ENCODE measurements around the gene C3orf80. TPM values are rescaled to one million over a fixed set of nuclear protein-coding genes. Genes with fewer than 3 reads are reported as not detected.
"Not testable (repeated sequence)": the region's sequence is repeated elsewhere in the genome, so short reads cannot be mapped to it uniquely, and the experiment has no call there.

C3orf80 gene
- total and polyA plus RNA-seq, 2 donors: 0.05 to 0.21 TPM

GRCh38 chr3:160204396-160205011 is 20.7 kb upstream of the C3orf80 start:
- not testable (repeated sequence) for H3K4me3 ChIP-seq (ENCODE audit: low read length in 2 of 2); H3K36me3 ChIP-seq (ENCODE audit: control insufficient read depth in 2 of 2, insufficient read depth in 2 of 2, low read length in 1 of 2); DNase-seq (ENCODE audit: low read depth in 6 of 9, low spot score in 9 of 9); H3K9me3 ChIP-seq (ENCODE audit: control insufficient read depth in 2 of 2, insufficient read depth in 1 of 2, low read length in 1 of 2); H3K27me3 ChIP-seq (ENCODE audit: control insufficient read depth in 2 of 2, insufficient read depth in 1 of 2, low read length in 1 of 2); H3K27ac ChIP-seq (ENCODE audit: low read depth in 1 of 2, low read length in 1 of 2); H3K4me1 ChIP-seq (ENCODE audit: control insufficient read depth in 2 of 2, insufficient read depth in 2 of 2, low read length in 2 of 2)
- WGBS: 95% methylated on average over 5 of the region's 5 CpGs

DNA sequence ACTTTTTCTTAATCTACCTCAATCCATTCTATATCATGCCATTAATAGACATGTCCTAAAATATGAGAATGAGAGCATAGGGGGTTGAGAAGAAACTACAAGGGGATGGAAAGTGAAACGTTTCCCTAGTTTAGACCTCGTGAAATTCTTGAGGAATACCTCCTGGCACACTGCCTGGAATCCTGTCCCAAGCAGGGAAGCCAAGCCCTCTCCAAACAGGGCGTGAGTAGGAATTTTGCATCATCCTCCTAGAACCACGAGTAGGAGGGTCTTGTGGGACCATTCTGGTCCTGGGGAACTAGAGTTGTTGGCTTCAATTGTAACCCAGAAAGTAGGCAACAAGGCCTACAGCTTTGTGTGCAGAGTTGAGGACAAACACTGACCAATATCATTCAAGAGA is 19.6 kb upstream of the C3orf80 start:
- Histone ChIP-seq H3K4me3 (ENCODE audit: low read length in 2 of 2) (no peak overlapping the region), H3K9me3 (ENCODE audit: control insufficient read depth in 2 of 2, insufficient read depth in 1 of 2, low read length in 1 of 2) (no peaks in the 10 kb centered on the region), H3K27ac (ENCODE audit: low read depth in 1 of 2, low read length in 1 of 2) (no peak overlapping the region), H3K36me3 (ENCODE audit: control insufficient read depth in 2 of 2, insufficient read depth in 2 of 2, low read length in 1 of 2) (no peaks in the 10 kb centered on the region), H3K4me1 (ENCODE audit: control insufficient read depth in 2 of 2, insufficient read depth in 2 of 2, low read length in 2 of 2) (no peaks in the 10 kb centered on the region), H3K27me3 (ENCODE audit: control insufficient read depth in 2 of 2, insufficient read depth in 1 of 2, low read length in 1 of 2) (no peaks in the 10 kb centered on the region)
- WGBS: 79% methylated on average over 4 of the region's 4 CpGs
- DNase-seq (ENCODE audit: low read depth in 6 of 9, low spot score in 9 of 9): no peak

DNA sequence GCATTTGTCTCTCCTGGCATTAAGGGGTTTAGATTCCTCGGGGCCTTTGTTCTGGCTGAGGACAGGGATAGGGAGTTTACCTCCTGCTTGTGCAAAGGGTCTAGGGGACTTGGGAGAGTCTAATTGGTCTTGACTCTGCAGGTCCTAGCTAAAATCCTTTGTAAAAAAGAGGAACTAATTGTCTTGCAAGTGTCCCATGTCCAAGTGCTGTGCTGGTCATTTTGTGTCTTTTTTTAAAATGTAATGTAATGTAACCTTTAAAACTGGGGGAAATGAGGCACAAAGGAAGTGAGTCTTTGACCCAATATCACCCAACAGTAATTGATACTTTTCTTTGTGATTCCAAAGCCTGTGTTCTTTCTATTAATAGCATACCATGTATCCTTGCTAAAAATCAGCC is 14.9 kb upstream of the C3orf80 start:
- Histone ChIP-seq H3K27ac (ENCODE audit: low read depth in 1 of 2, low read length in 1 of 2) (no peak overlapping the region), H3K4me3 (ENCODE audit: low read length in 2 of 2) (no peak overlapping the region), H3K36me3 (ENCODE audit: control insufficient read depth in 2 of 2, insufficient read depth in 2 of 2, low read length in 1 of 2) (no peaks in the 10 kb centered on the region), H3K4me1 (ENCODE audit: control insufficient read depth in 2 of 2, insufficient read depth in 2 of 2, low read length in 2 of 2) (no peaks in the 10 kb centered on the region), H3K9me3 (ENCODE audit: control insufficient read depth in 2 of 2, insufficient read depth in 1 of 2, low read length in 1 of 2) (no peaks in the 10 kb centered on the region), H3K27me3 (ENCODE audit: control insufficient read depth in 2 of 2, insufficient read depth in 1 of 2, low read length in 1 of 2) (no peaks in the 10 kb centered on the region)
- no peak for DNase-seq (ENCODE audit: low read depth in 6 of 9, low spot score in 9 of 9)
- WGBS: 98% methylated on average over 1 of the region's 1 CpG

DNA sequence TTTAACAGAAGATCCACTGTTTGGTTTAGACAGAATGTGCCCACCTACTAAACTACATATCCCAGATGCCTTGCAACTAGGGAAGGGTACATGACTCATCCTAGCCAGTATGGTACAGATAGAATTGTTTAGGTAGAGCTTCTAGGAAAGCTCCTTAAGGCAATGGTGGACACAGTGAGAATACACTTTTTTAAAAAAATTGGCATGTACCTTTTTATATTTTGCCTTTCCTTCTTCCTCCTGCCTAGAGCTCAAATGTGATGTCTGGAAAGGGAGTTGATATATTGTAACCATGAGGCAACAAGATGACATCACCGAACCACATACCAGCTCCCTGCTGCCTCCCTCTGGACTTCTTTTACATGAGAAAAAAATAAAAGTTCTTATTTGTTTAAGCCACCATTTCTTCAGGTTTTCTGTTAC is 14.4 kb upstream of the C3orf80 start:
- 92% methylated on average over 1 of the region's 1 CpG for WGBS
- H3K27ac ChIP-seq (ENCODE audit: low read depth in 1 of 2, low read length in 1 of 2): no peak overlapping the region
- no peaks in the 10 kb centered on the region for H3K36me3 ChIP-seq (ENCODE audit: control insufficient read depth in 2 of 2, insufficient read depth in 2 of 2, low read length in 1 of 2)
- no peaks in the 10 kb centered on the region for H3K9me3 ChIP-seq (ENCODE audit: control insufficient read depth in 2 of 2, insufficient read depth in 1 of 2, low read length in 1 of 2)
- no peak overlapping the region for H3K4me3 ChIP-seq (ENCODE audit: low read length in 2 of 2)
- peak in 1 of 9 donors; percentile 34 for DNase-seq (ENCODE audit: low read depth in 6 of 9, low spot score in 9 of 9)
- no peaks in the 10 kb centered on the region for H3K4me1 ChIP-seq (ENCODE audit: control insufficient read depth in 2 of 2, insufficient read depth in 2 of 2, low read length in 2 of 2)
- no peaks in the 10 kb centered on the region for H3K27me3 ChIP-seq (ENCODE audit: control insufficient read depth in 2 of 2, insufficient read depth in 1 of 2, low read length in 1 of 2)

DNA sequence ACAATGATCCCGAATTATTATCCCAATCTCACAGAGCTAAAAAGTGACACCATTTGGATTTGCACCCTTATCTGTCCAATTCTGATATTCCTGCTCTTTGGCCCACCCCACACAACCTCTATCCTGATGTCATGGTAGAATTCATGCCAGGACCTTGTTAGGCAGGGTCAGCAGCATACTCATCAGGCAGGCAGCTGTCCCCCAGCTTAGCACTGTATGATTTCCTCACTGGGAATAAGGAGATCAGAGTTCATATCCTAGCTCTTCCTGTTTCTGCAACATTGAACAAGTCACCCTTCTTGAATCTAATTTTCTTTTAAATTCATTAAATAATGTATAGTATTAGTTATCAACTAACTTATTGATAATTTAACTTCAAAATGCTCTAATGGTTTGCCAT is 12.0 kb upstream of the C3orf80 start:
- H3K27me3 ChIP-seq (ENCODE audit: control insufficient read depth in 2 of 2, insufficient read depth in 1 of 2, low read length in 1 of 2): peaks cover 0 to 6% of the 10 kb centered on the region in 2 donors
- no peaks in the 10 kb centered on the region for H3K9me3 ChIP-seq (ENCODE audit: control insufficient read depth in 2 of 2, insufficient read depth in 1 of 2, low read length in 1 of 2)
- no peaks in the 10 kb centered on the region for H3K36me3 ChIP-seq (ENCODE audit: control insufficient read depth in 2 of 2, insufficient read depth in 2 of 2, low read length in 1 of 2)
- H3K4me3 ChIP-seq (ENCODE audit: low read length in 2 of 2): no peak overlapping the region
- WGBS: 98% methylated on average over 1 of the region's 1 CpG
- H3K27ac ChIP-seq (ENCODE audit: low read depth in 1 of 2, low read length in 1 of 2): no peak overlapping the region
- no peak for DNase-seq (ENCODE audit: low read depth in 6 of 9, low spot score in 9 of 9)
- no peaks in the 10 kb centered on the region for H3K4me1 ChIP-seq (ENCODE audit: control insufficient read depth in 2 of 2, insufficient read depth in 2 of 2, low read length in 2 of 2)

- Histone ChIP-seq H3K4me1 (ENCODE audit: control insufficient read depth in 2 of 2, insufficient read depth in 2 of 2, low read length in 2 of 2) (no peaks in the 10 kb centered on the region), H3K4me3 (ENCODE audit: low read length in 2 of 2) (no peak overlapping the region), H3K9me3 (ENCODE audit: control insufficient read depth in 2 of 2, insufficient read depth in 1 of 2, low read length in 1 of 2) (no peaks in the 10 kb centered on the region), H3K27ac (ENCODE audit: low read depth in 1 of 2, low read length in 1 of 2) (no peak overlapping the region), H3K36me3 (ENCODE audit: control insufficient read depth in 2 of 2, insufficient read depth in 2 of 2, low read length in 1 of 2) (no peaks in the 10 kb centered on the region), H3K27me3 (ENCODE audit: control insufficient read depth in 2 of 2, insufficient read depth in 1 of 2, low read length in 1 of 2) (peaks cover 0 to 32% of the 10 kb centered on the region in 2 donors)
- 91% methylated on average over 4 of the region's 4 CpGs for WGBS
- no peak for DNase-seq (ENCODE audit: low read depth in 6 of 9, low spot score in 9 of 9)
Observed at GRCh38 chr3:160217675-160218074, 7.5 kb upstream of the C3orf80 start.

GRCh38 chr3:160218136-160218535 is 7.1 kb upstream of the C3orf80 start:
- H3K36me3 ChIP-seq (ENCODE audit: control insufficient read depth in 2 of 2, insufficient read depth in 2 of 2, low read length in 1 of 2): no peaks in the 10 kb centered on the region
- no peak for DNase-seq (ENCODE audit: low read depth in 6 of 9, low spot score in 9 of 9)
- no peak overlapping the region for H3K27ac ChIP-seq (ENCODE audit: low read depth in 1 of 2, low read length in 1 of 2)
- H3K4me3 ChIP-seq (ENCODE audit: low read length in 2 of 2): no peak overlapping the region
- H3K27me3 ChIP-seq (ENCODE audit: control insufficient read depth in 2 of 2, insufficient read depth in 1 of 2, low read length in 1 of 2): peaks cover 2 to 36% of the 10 kb centered on the region in 2 donors
- WGBS: 72% methylated on average over 3 of the region's 3 CpGs
- H3K9me3 ChIP-seq (ENCODE audit: control insufficient read depth in 2 of 2, insufficient read depth in 1 of 2, low read length in 1 of 2): no peaks in the 10 kb centered on the region
- no peaks in the 10 kb centered on the region for H3K4me1 ChIP-seq (ENCODE audit: control insufficient read depth in 2 of 2, insufficient read depth in 2 of 2, low read length in 2 of 2)

DNA sequence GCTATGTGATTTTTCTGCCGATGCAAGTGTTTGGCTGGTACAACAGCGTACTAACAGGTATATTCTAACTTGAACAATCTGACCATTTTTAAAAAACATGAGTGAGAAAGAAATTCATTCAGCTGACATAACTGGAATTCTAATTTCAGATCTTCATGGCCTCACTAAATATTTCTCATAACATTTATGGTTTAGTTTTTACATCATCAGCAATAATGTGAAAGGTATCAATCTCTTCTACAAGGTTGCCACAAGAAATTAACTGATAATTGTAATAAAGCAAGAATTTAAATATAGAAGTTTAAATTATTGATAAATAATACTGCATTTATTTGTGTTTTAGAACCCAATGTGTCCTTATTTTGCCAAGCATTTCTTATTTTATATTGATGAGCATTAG is 5.2 kb upstream of the C3orf80 start:
- DNase-seq (ENCODE audit: low read depth in 6 of 9, low spot score in 9 of 9): no peak
- WGBS: 97% methylated on average over 2 of the region's 2 CpGs
- Histone ChIP-seq H3K4me1 (ENCODE audit: control insufficient read depth in 2 of 2, insufficient read depth in 2 of 2, low read length in 2 of 2) (peaks cover under 1 to 7% of the 10 kb centered on the region in 2 donors), H3K27me3 (ENCODE audit: control insufficient read depth in 2 of 2, insufficient read depth in 1 of 2, low read length in 1 of 2) (peaks cover 19 to 55% of the 10 kb centered on the region in 2 donors), H3K4me3 (ENCODE audit: low read length in 2 of 2) (no peak overlapping the region), H3K36me3 (ENCODE audit: control insufficient read depth in 2 of 2, insufficient read depth in 2 of 2, low read length in 1 of 2) (no peaks in the 10 kb centered on the region), H3K9me3 (ENCODE audit: control insufficient read depth in 2 of 2, insufficient read depth in 1 of 2, low read length in 1 of 2) (peaks cover 1 to 4% of the 10 kb centered on the region in 2 donors), H3K27ac (ENCODE audit: low read depth in 1 of 2, low read length in 1 of 2) (no peak overlapping the region)

DNA sequence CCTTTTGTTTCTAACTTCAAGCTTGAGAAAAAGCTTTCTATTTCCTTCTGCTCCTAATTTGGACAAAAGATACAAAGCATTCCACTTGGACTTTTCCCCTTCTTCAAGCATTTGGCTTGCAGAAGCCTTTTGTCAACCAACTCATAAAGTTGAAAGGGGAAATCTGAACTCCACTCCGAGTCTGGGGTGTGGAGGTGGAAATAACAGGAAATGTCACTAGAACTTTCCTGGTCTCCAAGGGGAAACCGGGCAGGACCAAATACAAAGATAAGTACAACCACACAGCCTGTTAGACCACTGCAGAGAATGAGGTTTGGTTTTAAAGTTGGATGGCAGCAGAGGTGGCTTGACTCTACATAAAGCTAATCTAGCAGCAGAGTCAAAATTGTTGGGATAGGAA is 4.2 kb upstream of the C3orf80 start:
- Histone ChIP-seq H3K27me3 (ENCODE audit: control insufficient read depth in 2 of 2, insufficient read depth in 1 of 2, low read length in 1 of 2) (peaks cover 29 to 65% of the 10 kb centered on the region in 2 donors), H3K9me3 (ENCODE audit: control insufficient read depth in 2 of 2, insufficient read depth in 1 of 2, low read length in 1 of 2) (peaks cover 1 to 5% of the 10 kb centered on the region in 2 donors), H3K27ac (ENCODE audit: low read depth in 1 of 2, low read length in 1 of 2) (no peak overlapping the region), H3K36me3 (ENCODE audit: control insufficient read depth in 2 of 2, insufficient read depth in 2 of 2, low read length in 1 of 2) (no peaks in the 10 kb centered on the region), H3K4me1 (ENCODE audit: control insufficient read depth in 2 of 2, insufficient read depth in 2 of 2, low read length in 2 of 2) (peaks cover 9 to 10% of the 10 kb centered on the region in 2 donors), H3K4me3 (ENCODE audit: low read length in 2 of 2) (no peak overlapping the region)
- WGBS: 47% methylated on average over 2 of the region's 2 CpGs
- no peak for DNase-seq (ENCODE audit: low read depth in 6 of 9, low spot score in 9 of 9)
